HG02678 (cell line): Measurements from ENCODE around the gene ACTMAP.

Experiments
- ATAC-seq: cut with Tn5 transposase; IDR thresholded peaks from one replicate; pipeline ENCODE4 v1.9.1; 2021; ENCODE audit warnings: mild to moderate bottlenecking, moderate library complexity; ENCODE audit not compliant: unreplicated experiment

Gene ACTMAP

DNA sequence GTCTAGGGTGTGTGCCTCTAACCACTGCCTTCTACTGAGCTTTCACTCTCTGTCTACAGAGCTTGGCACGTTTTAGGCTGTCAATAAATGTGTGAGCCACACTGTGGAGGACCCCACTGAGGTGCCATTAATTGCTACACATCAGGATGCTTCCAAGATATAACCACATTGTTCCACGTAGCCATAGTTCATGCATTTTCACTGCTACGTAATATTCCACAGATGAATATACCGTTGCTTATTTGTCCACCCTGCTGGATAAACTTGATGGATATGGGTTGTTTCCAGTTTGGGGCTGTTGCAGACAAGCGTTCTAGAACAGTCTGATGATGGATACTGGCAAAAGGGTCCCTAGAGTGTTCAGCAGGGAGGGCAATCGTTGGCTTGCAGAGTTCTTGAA is 48.5 kb downstream of the ACTMAP start:
- ATAC-seq = no peak

- no peak for ATAC-seq
Measured at GRCh38 chr19:40700083-40700482, 50.2 kb downstream of the ACTMAP start.

GRCh38 chr19:40697007-40697406 is 53.3 kb downstream of the ACTMAP start:
- ATAC-seq = no peak

DNA sequence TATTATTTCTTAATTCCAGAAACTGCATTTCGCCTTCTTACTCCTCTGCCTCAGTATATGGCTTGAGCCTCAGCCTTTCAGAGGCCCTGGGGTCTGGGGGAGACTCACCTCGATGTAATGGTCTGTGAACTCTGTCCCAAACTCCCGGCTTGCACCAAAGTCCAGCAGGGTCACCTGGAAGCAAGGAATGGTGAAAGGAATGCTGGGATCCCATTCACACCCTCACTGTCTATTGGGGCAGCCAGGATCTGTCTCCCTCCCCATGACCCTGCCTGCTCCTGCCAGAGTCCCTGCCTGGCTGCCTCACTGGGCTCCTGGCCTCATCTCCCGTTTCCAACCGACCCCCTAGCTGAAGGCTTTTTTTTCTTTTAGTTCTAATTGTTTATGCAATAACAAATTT is 54.4 kb downstream of the ACTMAP start:
- ATAC-seq = no peak

GRCh38 chr19:40693896-40694295 is 56.4 kb downstream of the ACTMAP start:
- no peak for ATAC-seq

DNA sequence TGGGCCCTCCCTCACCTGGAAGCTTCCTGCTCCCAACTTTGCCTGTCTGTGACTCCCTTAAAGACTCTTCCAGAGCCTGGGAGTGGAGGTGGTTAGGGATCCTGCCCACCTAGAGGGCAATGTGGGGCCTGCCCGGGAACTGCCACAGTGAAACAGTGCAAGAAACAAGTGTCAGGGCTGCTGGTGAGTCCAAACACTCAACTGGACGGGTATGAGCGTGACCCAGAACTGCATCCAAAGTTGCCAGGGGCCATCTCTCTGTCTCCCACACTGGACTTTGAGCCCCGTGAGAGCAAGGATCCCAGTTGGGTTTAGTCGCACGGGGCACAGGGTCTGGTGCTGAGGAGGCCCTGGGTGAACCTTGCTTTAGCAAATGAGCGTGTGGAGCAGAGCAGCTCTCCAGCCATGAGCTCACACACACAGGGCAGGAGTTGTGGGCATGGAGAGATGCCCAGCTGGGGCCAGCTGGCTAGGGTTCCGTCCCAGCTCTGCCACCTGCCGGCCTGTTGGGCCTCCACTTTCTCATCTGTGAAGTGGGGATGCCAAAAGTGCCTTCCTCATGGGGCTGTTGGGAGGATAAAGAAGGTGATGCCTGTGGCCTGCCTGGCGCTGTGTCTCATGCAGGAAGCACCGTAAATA is 57.0 kb downstream of the ACTMAP start:
- no peak for ATAC-seq

DNA sequence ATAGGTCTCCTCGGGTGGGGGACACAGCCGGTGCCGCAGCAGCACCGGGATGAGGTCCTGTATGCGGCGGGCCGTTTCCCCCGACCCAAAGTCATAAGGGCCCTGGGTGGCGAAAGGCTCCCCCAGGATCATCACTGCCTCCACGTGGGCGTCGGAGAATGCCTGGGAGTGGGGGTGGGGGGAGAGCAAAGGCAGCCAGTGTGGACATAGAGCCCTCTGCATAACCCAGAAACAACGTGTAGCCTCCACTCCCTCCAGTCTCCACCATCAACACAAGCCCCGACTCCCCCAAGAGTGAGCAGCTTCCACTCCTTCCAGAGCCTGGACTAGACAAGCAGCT is 58.1 kb downstream of the ACTMAP start:
- ATAC-seq = no peak

GRCh38 chr19:40691421-40692211 is 58.7 kb downstream of the ACTMAP start:
- ATAC-seq = no peak
